Forelimb muscle (tissue), 1 donor: ENCODE results near the gene BRD3OS. TPM values are rescaled to one million over a fixed set of nuclear protein-coding genes. Genes with fewer than 3 reads are reported as not detected.

Experiments used
- DNase-seq: peaks from one replicate; pipeline ENCODE4 v3.0.0-alpha.2; 2013; ENCODE audit warnings: low read depth
- polyA plus RNA-seq: library from polyadenylated mRNA; unstranded; fragments of 120-200 nt; gene quantifications from one replicate; pipeline ENCODE4 v1.2.1, GENCODE V29; 2013; ENCODE audit not compliant: insufficient read length

Gene BRD3OS
- polyA plus RNA-seq, 1 donor: 9.3 TPM

DNA sequence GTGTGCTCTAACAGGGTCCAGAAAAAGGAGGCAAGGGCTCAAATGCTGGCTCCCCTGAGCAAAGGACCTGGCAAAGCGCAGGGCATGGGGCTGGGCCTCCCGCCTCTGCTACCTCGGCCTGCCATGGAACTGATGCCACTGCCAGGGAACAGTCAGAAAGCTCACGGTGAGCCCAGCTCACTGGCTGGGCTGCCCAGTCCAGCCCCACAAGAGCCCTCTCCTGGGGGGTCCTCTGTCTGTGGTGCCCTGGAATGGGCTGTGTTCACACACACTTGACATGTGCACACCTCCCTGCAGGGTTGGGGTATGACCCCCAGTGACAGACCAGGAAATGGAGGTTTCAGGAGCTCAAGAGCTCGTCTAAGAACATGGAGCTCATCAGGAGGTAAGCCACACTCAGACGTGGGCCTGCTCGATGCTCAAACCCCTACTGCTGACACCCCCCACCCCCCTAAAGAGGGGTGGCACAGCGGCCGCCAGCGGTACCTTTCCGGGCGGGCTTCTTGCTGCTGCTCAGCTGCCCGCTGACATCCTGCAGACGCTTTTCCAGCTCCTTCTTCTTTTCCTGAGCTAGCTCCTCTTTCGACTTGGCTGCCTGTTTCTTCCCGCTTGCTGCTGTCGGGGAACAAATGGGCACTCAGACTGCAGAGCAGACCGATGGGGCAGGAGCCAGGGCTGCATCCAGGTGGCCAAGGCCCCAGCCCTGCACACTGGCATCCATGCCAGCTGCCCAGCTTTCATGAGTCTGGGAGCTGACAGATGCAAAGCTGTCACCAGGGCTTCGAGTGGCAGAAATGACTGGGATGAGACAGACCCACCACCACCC, 9.1 kb downstream of the BRD3OS start:
- DNase-seq: no peak

DNA sequence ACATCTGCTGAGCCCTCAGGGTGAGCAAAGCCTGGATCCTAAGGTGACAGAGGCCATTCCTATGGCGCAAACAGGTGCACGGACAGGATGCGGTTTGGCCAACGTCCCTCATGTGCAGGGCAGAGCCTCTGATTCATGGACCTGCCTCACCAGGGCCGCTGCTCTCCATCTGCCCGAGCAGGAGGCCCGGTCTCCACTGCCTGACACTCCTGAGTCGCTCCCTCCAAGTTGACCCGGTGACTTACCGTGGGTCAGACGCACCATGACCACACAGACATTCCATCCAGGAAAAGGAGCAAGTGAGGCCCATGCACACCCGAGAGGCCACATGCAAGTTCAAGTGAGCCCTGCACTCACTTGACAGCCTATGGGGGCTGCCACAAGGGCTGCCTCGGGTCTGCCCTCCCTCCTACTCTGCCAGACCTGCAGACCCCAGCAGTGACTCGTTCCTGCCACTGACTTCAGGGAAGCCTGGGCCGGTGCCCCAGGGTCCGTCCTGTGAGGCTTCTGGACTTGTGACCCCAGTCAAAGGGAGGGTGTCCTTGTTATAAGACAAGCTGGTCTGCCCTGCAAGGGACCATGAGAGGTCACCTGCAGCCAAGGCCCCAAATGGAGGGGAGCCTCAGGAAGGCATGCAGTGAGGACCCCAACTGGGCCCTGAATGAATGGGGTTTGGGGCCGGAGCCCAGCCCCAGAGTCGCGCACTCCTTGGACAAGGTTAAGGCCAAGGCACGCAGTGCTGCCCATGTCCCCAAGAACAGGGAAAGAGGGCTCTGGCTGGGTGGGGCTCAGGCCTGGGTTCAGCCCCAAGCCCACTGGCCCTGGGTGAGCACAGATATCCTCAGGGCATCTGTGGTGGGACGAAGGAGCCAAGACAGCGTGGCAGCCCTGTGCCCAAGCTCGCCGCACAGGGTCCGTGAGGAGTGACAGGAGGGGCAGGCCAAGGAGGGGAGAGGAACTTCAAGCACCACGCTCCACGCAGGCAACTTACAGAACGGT, 10.1 kb downstream of the BRD3OS start:
- no peak for DNase-seq

DNA sequence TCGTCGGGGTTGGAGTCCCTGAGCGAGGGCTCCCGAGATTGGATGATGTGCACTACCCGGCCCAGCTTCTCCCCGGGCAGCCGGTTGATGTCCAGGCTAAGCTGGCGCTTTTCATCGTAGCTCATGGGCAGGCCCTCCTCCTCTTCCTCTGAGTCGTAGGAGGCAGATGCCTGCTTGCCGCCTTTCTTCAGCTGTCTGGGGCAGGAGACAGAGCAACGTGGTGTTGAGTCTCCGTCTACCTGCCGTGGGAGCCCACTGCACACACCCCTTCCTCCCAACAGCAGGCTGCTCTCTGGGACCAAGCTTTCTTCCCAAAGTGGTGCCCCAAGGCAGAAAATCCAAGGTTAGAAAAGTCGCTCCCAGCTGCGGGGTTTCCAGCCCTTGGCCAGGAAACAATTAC, 10.8 kb downstream of the BRD3OS start:
- DNase-seq: no peak

GRCh38 chr9:134037641-134038040, 12.4 kb downstream of the BRD3OS start:
- no peak for DNase-seq

DNA sequence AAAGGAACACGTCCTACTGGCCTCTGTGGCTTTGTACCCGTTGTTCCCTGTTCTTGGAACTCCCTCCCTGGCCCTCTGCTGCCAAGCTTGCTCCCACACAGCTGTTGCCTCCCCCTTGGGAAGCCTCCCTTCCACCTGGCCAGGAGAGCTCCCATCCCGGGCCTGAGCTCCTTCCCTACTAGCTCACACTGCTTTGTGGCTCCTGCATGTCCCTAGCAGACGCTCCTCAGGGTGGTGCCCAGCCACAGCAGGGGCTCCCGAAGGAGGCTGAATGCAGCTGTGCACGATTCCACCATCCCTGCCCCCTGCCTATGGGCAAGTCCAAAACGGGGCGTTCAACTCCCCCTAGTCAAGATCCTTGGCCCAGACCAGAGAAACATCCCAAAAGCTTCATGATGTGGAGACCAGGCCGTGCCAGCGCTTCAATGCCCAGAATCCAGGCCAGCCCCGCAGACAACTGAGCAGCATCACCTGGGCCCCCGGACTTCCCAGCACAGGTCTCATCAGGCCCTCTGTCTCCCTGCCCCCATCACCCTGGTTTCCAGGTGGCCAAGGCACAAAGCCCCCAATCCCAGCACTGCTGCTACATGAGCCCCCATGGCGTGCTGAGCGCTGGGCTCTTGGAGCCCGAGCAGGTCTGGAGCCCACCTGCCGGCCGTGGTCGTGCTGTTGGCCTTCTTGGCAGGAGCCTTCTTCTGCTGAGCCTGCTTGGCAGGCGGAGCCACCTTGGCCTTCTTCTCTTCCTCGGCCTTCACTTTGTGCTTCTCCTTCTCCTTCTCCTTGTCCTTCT, 14.3 kb downstream of the BRD3OS start:
- no peak for DNase-seq

DNA sequence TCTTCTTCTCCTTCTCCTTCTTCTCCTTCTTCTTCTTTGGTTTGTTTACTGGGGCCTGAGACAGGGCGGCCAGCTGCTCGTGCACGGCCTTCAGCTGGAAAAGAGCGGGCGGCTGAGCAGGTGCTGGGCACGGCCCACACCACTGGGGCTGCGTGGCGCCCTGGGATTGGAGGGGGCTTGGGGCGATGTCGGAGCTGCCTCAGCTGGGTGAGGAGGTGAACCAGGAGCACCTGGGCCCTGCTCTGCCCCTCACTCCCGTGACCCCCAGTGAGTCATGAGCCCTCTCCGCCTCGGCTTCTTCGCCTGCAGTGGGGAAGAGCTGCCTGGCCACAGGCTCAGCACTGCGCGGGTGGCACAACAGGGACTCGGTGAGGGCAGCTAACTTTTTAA, 14.9 kb downstream of the BRD3OS start:
- DNase-seq: no peak

GRCh38 chr9:134040781-134041648, 15.7 kb downstream of the BRD3OS start:
- DNase-seq: no peak

GRCh38 chr9:134041649-134041962, 16.3 kb downstream of the BRD3OS start:
- no peak for DNase-seq

GRCh38 chr9:134043531-134043988, 18.3 kb downstream of the BRD3OS start:
- no peak for DNase-seq

DNA sequence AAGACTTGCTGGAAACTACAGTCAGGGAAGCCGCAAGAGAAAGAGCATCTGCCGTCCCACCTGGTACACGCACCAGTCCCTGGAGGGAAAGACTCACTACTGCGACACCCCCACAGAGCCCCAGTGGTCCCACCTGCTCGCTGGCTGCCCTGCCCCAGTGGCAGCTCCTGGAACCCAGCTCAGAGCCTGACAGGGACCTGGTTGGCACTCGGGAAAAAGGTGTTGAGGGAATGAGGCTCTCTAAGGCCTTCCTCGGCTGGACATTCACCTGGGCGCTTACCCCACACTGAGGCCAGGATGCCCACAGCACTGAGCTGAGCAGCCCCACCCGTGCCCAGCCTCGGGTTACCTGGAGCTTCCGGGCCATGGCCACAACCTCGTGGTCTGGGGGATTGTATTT, 19.7 kb downstream of the BRD3OS start:
- DNase-seq: no peak

GRCh38 chr9:134045841-134046544, 20.7 kb downstream of the BRD3OS start:
- no peak for DNase-seq

GRCh38 chr9:134046894-134047681, 21.8 kb downstream of the BRD3OS start:
- no peak for DNase-seq

- DNase-seq: no peak
Measured at GRCh38 chr9:134047868-134048581, 22.7 kb downstream of the BRD3OS start.

- no peak for DNase-seq
Measured at GRCh38 chr9:134048582-134048968, 23.3 kb downstream of the BRD3OS start.

GRCh38 chr9:134049236-134049635, 24.0 kb downstream of the BRD3OS start:
- DNase-seq: no peak

GRCh38 chr9:134049772-134050588, 24.7 kb downstream of the BRD3OS start:
- no peak for DNase-seq

- DNase-seq: no peak
Measured at GRCh38 chr9:134050726-134051125, 25.4 kb downstream of the BRD3OS start.

DNA sequence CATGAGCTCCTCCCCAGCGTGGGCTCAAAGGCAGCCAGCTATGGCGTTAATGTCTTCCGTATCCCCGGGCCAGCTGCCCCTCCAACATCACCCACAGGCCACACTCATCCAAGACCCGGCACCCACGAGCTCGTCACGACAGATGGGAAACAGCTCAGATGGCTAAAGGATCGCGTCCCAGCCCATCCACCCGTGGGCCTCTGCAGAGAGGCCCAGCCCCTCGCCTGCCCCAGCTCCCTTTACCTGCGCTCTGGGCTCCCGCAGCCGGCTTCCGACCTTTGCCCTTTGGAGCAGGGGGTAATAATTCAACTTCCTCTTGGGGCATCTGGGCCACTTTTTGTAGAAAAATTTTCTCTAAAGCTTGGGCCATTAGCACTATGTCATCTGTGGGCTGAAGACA, 26.0 kb downstream of the BRD3OS start:
- DNase-seq: no peak
